ENCODE measurements around the gene TTLL5.
"Not testable (repeated sequence)": the region's sequence is repeated elsewhere in the genome, so short reads cannot be mapped to it uniquely, and the experiment has no call there.

Gene TTLL5

DNA sequence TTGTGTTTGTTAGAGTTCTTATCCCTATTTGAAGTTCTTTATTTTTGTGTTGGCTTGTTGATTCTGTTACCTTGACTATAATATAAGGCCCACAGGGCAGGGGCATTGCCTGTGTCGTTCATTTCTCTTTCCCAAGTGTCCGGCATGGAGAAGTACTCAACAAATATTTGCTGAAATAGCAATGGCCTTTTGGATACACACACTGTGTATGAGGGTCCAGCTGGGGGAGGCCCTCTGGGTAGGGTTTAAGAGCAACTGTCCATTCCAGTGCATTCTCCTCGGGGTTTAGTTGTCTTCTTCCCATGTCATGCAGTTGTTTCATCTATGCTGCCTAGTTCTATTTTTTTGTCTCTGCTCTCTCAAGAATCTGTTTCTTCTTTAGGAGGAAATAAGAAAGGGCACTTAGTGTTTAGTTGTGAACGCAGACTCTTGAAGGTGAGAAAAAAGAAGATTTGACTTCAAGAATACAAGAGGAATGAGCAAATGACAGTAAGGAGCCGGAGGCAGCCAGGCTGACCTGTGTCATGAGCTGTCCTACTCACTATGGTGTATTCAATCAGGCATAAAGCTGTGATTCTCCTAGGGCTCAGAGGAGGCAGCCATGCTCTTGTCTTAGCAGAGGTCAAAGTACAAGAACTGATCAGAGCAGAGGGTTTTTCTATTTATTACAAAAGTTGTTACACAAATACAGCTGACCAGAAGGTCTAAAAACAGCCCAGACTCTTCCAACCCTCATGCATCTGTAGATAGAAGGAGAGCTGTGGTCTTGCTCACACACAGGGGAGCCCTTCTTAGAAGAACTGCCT is 10.6 kb upstream of the TTLL5 start:
- no peak for DNase-seq

DNA sequence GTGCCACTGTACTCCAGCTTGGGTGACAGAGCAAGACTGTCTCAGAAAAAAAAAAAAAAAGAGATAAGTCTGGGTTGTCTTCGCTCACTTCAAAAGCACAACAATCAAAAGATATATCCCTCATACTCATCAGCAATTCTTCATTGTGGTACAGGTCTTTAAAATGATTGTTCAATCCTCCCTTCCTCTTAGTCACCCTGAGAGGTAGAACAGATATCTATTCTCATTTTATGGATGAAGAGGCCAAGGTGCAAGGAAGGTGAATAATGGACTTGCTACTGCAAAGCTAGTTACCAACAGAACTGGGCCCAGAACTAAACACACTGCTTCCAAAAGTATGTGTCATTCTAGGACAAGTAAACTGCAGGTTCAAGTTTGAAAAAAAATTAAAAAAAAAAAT is 7.5 kb upstream of the TTLL5 start:
- DNase-seq, result no peak

DNA sequence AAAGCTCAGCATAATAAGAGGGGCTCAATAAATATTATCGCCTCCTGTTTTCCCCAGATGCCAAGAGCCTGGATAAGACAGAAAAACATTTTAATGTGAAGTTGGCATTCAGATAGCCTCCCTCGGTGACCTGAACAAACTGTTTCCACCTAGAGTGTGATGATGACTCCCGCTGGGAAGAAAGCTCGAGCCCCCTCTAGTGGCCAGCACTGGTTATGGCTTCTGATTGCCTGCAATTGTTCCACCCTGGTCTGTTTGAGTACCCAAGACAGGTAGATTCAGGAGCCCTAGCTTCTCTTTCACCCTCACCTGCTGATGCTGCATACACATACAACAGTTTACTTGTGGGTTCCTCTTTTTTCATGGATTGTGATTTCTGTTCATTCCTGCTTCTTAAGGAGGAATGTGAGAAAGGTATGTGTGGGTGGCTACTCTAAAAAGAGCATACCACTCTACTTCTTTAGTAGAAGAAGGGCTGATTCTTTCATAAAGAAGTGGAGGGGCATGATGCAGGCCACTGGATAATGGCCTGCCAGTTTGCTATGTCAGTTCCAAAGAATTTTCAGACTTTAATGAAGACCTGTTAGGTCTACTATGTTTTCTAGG is 6.8 kb upstream of the TTLL5 start:
- peak; percentile 63 for DNase-seq

GRCh38 chr14:75655235-75655634 is 5.8 kb upstream of the TTLL5 start:
- DNase-seq, result no peak

DNA sequence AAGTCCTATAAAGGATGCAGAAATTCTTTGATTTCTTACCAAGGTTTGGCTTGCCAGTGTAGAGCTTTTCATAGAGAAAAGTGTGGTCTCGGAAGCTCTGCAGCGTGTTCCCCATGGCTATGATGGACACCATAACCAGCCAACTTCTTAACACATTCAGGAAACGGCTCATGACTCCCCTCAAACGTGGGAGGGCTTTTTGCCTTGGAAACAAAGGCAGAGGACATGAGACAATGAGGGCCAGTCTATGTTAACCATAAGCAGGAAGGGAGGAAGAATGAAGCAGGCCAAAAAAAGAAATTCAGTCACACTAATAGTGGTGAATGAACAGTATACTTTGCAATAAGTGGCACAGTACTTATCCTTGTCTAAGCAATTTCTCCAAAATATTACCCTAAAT is 3.7 kb upstream of the TTLL5 start:
- no peak for DNase-seq

DNA sequence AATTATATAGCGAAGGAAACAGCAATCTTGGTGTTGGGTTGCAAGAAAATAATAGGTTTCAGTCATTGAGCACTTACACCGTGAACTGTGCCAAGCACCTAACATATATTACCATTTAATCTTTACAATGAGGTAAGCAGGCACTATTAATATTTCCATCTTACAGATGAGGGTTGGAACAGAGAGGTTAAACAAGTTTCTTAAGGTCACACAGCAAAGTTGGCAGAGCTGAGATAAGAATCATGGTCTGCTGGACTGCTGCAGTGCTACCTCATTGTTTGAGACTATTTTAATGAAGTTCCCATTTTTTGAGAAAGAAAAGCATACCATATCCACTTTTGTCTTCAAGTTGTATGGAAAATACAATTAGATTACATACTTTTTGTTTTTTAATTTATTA is 2.1 kb upstream of the TTLL5 start:
- DNase-seq, result no peak

- no peak for DNase-seq
These were observed 812 bp upstream of the TTLL5 start for GRCh38 chr14:75660238-75660629.

DNA sequence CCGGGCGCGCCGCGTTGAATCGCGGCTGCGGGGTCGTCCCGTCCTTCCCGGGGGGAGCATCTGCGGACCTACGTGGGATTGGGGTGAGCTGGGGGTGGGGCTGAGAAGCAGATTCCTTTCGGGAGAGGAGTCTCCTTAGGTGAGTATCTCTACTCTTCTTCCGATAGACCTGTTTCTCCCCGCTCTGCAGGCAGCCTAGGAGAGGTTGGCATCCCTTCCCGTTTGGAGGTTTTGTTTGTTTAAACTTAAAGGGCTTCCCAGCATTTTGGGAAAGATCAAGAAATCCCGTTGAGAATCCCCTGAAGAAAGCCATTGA is 411 bp downstream of the TTLL5 start:
- DNase-seq, result no peak

- DNase-seq, result no peak
These were observed 1.9 kb downstream of the TTLL5 start for GRCh38 chr14:75662966-75663365.

- DNase-seq, result no peak
These were observed 6.2 kb downstream of the TTLL5 start for GRCh38 chr14:75667099-75667765.

- DNase-seq, result no peak
These were observed 11.7 kb downstream of the TTLL5 start for GRCh38 chr14:75672605-75673192.

DNA sequence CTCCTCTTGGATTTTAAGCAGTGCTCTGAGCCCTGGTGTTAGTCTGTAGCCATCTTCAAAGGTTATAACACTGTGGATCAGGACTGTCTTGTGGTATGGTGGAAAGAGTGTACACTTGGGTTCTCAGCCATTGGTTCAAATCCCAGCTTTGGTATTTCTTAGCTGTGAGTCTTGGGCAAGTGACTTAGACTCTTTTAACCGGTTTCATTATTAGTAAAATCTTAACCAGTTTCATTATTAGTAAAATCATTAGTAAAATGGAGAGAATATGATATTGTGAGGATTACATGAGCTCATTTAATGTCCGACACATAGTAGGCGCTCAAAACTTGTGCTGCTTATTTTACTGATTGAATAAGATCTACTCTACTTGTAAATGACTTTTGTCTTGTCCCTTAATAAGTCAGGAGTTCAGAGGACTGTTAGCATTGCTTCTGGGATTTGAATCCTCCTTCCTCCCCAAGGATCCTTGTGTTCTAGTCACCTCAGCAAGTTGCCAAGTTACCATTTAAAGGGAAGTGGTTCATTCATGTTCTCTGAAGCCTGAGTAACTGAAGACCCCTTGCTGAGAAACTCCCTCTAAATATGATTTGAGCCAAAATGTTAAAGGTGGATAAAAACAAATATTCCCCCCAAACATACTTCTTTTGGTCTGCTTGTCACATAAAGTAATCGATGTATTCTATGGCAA is 12.4 kb downstream of the TTLL5 start:
- no peak for DNase-seq

GRCh38 chr14:75675265-75675960 is 14.4 kb downstream of the TTLL5 start:
- peak; percentile 31 for DNase-seq

DNA sequence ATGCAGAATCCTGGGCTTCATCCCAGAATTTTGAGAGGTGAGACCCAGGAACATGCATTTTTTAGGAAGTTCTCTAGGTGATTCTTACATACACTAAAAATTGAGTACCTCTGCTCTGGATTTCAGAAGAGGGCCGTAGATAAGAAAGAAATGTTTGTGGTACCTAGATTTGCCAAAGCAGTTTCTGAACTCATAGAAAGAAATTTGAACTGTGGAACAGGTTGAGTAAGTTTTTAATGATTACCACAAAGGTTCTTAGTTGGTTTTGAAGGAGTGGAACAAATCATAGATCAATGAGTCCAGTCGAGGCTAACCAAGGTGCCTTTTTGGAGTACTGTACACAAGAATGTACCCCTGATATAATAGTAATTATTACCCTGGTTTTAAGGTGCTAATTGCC is 24.9 kb downstream of the TTLL5 start:
- DNase-seq, result no peak

DNA sequence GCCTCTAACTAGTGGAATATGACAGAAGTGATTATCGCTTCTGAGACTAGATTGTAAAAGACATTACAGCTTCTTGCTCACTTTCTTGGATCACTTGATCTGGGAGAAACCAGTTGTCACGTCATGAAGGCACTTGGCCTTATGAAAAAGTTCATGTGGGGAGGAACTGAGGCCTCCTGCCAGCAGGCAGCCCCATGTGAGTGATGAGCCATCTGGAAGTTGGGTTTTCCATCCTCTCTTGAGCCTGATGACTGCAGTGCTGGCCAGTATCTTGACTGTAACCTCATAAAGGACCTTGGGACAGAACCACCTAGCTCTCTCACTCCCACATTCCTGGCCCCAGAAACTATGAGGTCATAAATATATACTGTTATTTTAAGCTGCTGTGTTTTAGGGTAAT is 28.0 kb downstream of the TTLL5 start:
- no peak for DNase-seq

DNA sequence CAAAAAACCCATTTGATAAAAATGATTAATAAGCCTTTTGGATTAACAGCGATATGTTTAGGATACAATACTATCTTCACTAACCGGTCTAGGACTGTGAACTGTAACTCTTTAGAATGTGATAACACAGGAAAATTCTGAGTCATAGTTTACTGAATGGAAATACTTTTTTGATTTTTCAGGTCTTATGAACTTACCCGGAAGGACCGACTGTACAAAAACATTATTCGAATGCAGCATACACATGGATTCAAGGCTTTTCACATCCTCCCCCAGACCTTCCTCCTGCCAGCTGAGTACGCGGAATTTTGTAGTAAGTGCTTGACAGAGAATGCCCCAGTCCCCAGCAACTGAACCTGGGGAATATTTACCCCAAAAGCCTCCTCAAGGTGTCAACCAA is 29.0 kb downstream of the TTLL5 start:
- no peak for DNase-seq

DNA sequence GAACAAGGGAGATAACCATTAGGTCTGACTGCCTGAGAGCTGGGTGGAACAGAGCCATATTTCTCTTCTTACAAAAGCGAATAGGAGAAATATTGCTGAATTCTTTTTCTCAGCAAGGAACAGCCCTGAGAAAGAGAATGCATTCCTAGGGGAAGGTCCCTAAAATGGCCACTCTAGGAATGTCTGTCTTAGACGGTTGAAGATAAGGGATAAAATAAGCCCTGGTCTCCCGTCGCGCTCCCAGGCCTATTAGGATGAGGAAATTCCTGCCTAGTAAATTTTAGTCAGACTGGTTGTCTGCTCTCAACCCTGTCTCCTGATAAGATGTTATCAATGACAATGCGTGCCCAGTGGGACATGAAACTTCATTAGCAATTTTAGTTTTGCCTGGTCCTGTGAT is 34.0 kb downstream of the TTLL5 start:
- DNase-seq, result not testable (repeated sequence)

DNA sequence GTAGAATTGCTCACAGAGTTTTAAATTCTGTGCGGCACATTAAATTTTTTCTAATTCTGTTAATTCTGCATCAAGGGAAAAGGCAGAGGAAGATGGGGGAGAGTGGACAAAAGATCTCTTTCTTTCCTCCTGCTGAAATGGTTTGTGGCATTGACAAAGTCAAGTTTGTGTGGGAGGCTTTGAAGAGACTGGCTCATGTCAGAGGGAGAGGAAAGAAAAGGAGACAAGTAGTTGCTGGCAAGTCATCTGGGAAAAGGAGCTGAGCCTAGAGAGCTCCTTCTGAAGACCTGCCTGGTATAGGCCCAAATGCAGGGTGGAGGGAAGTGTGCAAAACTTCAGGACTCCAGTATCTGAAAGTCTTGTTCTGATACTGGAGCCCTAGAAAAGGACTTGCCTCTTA is 36.3 kb downstream of the TTLL5 start:
- DNase-seq, result no peak

- no peak for DNase-seq
These were observed 36.9 kb downstream of the TTLL5 start for GRCh38 chr14:75697918-75698317.

DNA sequence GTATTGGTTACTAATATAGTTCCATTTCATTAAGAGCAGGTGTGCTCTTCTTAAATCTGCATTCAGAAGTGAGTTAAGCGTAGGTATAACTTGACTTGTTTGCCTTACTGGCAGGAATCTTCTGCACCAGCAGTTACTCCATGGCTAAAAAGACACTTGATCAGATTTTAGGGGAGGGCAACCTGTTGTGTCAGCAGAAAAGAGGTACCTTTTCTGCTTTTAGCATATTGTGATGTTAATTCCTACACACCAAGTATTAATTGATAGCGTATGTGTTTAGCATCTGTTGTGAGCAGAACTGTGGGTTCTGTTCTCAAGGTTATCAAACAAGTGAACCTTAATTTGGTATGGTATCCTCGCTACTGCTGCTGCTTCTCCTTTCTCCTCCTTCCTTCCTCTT is 38.3 kb downstream of the TTLL5 start:
- DNase-seq, result no peak

DNA sequence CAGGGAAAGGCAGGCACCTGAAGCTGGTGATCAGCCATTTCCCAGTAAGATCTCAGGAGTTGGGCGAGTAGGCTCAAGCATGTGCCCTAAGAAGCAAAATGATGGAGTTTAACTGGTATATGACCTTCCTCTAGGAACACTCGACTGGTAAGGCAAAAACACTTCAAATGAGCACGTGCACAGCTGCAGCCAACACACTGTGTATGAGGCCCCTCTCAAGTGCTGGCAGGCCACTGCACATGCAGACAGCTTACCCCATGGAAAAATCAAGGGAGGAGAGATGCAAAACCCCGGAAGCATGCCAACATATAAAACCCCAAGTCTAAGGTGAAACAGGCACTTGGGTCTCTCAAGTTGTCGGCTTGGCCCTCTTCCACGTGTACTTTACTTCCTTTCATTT is 39.2 kb downstream of the TTLL5 start:
- DNase-seq, result no peak

DNA sequence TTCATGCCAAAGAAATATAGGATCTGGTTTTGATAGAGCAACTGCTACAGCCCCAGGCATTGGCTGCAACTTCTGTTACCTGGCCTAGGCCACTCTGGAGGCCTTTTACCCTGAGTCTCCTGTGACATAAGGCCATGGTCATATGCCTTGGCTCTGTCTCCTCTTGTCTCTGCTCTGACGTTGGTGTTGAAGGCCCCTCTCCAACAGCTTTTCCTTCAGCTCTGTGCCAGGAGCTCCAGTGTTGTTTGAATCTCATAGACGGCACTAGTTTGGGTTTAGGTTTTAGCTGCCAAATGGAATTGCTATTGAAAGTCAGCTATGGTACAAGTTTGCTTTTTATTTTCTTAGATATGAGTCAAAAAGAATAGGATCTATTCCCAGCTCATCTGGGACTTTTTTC is 41.1 kb downstream of the TTLL5 start:
- no peak for DNase-seq
